Loucy (cell line): ENCODE measurements around the gene KRT13.

Experiments used
- H2AFZ ChIP-seq: fragments of 200-600 bp; sonication (generic); 2 replicates; pipeline ENCODE4 v1.6.0; 2016; ENCODE audit warnings: antibody characterized with exemption, mild to moderate bottlenecking, low read length, moderate library complexity
- H3F3A ChIP-seq: fragments of 200-600 bp; 2 replicates; pipeline ENCODE4 v1.6.0; 2016; ENCODE audit warnings: antibody characterized with exemption, low read depth, mild to moderate bottlenecking
- H3K27me3 ChIP-seq: fragments of 200-600 bp; sonication (generic); 2 replicates; pipeline ENCODE4 v1.6.1; 2014; ENCODE audit warnings: low read length, mild to moderate bottlenecking; ENCODE audit not compliant: insufficient read depth, poor library complexity, severe bottlenecking
- H3K36me3 ChIP-seq: fragments of 200-600 bp; sonication (generic); 2 replicates; pipeline ENCODE4 v1.6.1; 2016; ENCODE audit warnings: low read length; ENCODE audit not compliant: insufficient read depth
- H3K4me1 ChIP-seq: fragments of 200-600 bp; sonication (generic); 2 replicates; pipeline ENCODE4 v1.5.1; 2014; ENCODE audit warnings: low read length, mild to moderate bottlenecking; ENCODE audit not compliant: insufficient read depth, poor library complexity, severe bottlenecking
- H3K4me2 ChIP-seq: fragments of 200-600 bp; sonication (generic); 2 replicates; pipeline ENCODE4 v1.6.0; 2014; ENCODE audit warnings: antibody characterized with exemption, low read length, low read depth, mild to moderate bottlenecking; ENCODE audit not compliant: poor library complexity, severe bottlenecking
- H3K4me3 ChIP-seq: fragments of 200-600 bp; sonication (generic); 2 replicates; pipeline ENCODE4 v1.5.1; 2014; ENCODE audit warnings: low read length, mild to moderate bottlenecking, mixed read lengths; ENCODE audit not compliant: poor library complexity, severe bottlenecking
- H3K79me2 ChIP-seq: fragments of 200-600 bp; sonication (generic); 2 replicates; pipeline ENCODE4 v1.6.1; 2014; ENCODE audit warnings: low read length; ENCODE audit not compliant: insufficient read depth
- H3K9ac ChIP-seq: fragments of 200-600 bp; sonication (generic); 2 replicates; pipeline ENCODE4 v1.6.0; 2014; ENCODE audit warnings: mild to moderate bottlenecking, low read depth, low read length, moderate library complexity; ENCODE audit not compliant: poor library complexity, severe bottlenecking
- H3K9me2 ChIP-seq: fragments of 200-600 bp; sonication (generic); replicated peaks from 2 replicates; pipeline ENCODE4 v1.6.1; 2016; ENCODE audit warnings: low read depth, low read length, mixed read lengths
- H3K9me3 ChIP-seq: fragments of 200-600 bp; sonication (generic); 2 replicates; pipeline ENCODE4 v1.6.1; 2014; ENCODE audit warnings: mild to moderate bottlenecking, antibody characterized with exemption, low read length, low read depth; ENCODE audit not compliant: insufficient read depth
- H4K20me1 ChIP-seq: fragments of 200-600 bp; sonication (generic); 2 replicates; pipeline ENCODE4 v1.6.0; 2014; ENCODE audit warnings: antibody characterized with exemption, low read length, mild to moderate bottlenecking; ENCODE audit not compliant: insufficient read depth, poor library complexity, severe bottlenecking
- CTCF ChIP-seq: fragments of 200-600 bp; sonication (generic); conservative IDR thresholded peaks from 2 replicates; pipeline ENCODE4 v1.5.1; 2014; ENCODE audit warnings: mild to moderate bottlenecking, antibody characterized with exemption, low read length
- EZH2phosphoT487 ChIP-seq: fragments of 200-600 bp; IDR thresholded peaks from 2 replicates; pipeline ENCODE4 v1.6.1; 2018; ENCODE audit warnings: antibody characterized with exemption, mild to moderate bottlenecking, moderate library complexity, borderline replicate concordance

KRT13 gene

GRCh38 chr17:41548844-41549595, 43.6 kb upstream of the KRT13 start:
- Histone ChIP-seq H4K20me1 (no peaks in the 10 kb centered on the region), H3K4me1 (no peaks in the 10 kb centered on the region), H3K79me2 (no peaks in the 10 kb centered on the region), H3F3A (no peaks in the 10 kb centered on the region), H2AFZ (0 out of 2 replicates have a peak overlapping the region, but pooled peaks have one; percentile 61), H3K9me2 (no peaks in the 10 kb centered on the region), H3K27me3 (no peaks in the 10 kb centered on the region), H3K36me3 (no peaks in the 10 kb centered on the region), H3K4me2 (no peak overlapping the region), H3K4me3 (no peak overlapping the region), H3K9ac (no peak overlapping the region), H3K9me3 (no peaks in the 10 kb centered on the region)
- TF ChIP-seq EZH2phosphoT487 = no peak
- TF ChIP-seq CTCF = peak; percentile 97

GRCh38 chr17:41547921-41548843, 42.8 kb upstream of the KRT13 start:
- Histone ChIP-seq H3K9me2 (no peaks in the 10 kb centered on the region), H3K27me3 (no peaks in the 10 kb centered on the region), H3K9ac (no peak overlapping the region), H4K20me1 (no peaks in the 10 kb centered on the region), H2AFZ (no peak overlapping the region), H3K4me3 (no peak overlapping the region), H3K4me1 (no peaks in the 10 kb centered on the region), H3F3A (no peaks in the 10 kb centered on the region), H3K9me3 (no peaks in the 10 kb centered on the region), H3K4me2 (no peak overlapping the region), H3K36me3 (no peaks in the 10 kb centered on the region), H3K79me2 (no peaks in the 10 kb centered on the region)
- TF ChIP-seq EZH2phosphoT487 (no peak), CTCF (no peak)

- Histone ChIP-seq H3K4me2 (no peak overlapping the region), H3K36me3 (no peaks in the 10 kb centered on the region), H3K4me1 (no peaks in the 10 kb centered on the region), H3K9ac (no peak overlapping the region), H2AFZ (no peak overlapping the region), H3K9me2 (no peaks in the 10 kb centered on the region), H4K20me1 (no peaks in the 10 kb centered on the region), H3K4me3 (no peak overlapping the region), H3F3A (no peaks in the 10 kb centered on the region), H3K27me3 (no peaks in the 10 kb centered on the region), H3K9me3 (no peaks in the 10 kb centered on the region), H3K79me2 (no peaks in the 10 kb centered on the region)
- no peak for TF ChIP-seq EZH2phosphoT487
- no peak for TF ChIP-seq CTCF
Measured at GRCh38 chr17:41547378-41547841, 42.0 kb upstream of the KRT13 start.
